Body of pancreas (tissue), 4 donors: ENCODE data around the gene TMUB1. TPM values are rescaled to one million over a fixed set of nuclear protein-coding genes. Genes with fewer than 3 reads are reported as not detected.

Experiments
- ATAC-seq: fragments of 150-250 bp; one replicate; pipeline ENCODE4 v1.9.1; 2016
- DNase-seq, 4 donors: peaks; one replicate each; pipeline ENCODE4 v3.0.0-alpha.2; 2019
- H3K27ac ChIP-seq, 4 donors: fragments of 200-600 bp; sonication (generic); 1 replicate in 3 of 4; 2 replicates in 1 of 4; pipeline versions ENCODE4 v1.5.1 to v1.6.1; 2016 to 2019; ENCODE audit warnings: mild to moderate bottlenecking in 1 of 4, mixed read lengths in 1 of 4, moderate library complexity in 1 of 4
- H3K27me3 ChIP-seq, 2 donors: fragments of 200-600 bp; sonication (generic); one replicate each; pipeline ENCODE4 v1.6.0; 2016; ENCODE audit warnings: mild to moderate bottlenecking in 1 of 2
- H3K36me3 ChIP-seq, 2 donors: fragments of 200-600 bp; sonication (generic); replicated peaks in 1 of 2; 2 replicates each; pipeline ENCODE4 v1.5.1; 2016; ENCODE audit warnings: low read depth in 2 of 2; ENCODE audit not compliant: insufficient read depth in 1 of 2
- H3K4me1 ChIP-seq: fragments of 200-600 bp; sonication (generic); one replicate; pipeline ENCODE4 v1.6.0; 2016
- H3K4me3 ChIP-seq, 2 donors: fragments of 200-600 bp; sonication (generic); 1 replicate in 1 of 2; 2 replicates in 1 of 2; pipeline ENCODE4 v1.5.1; 2016 to 2019
- H3K9me3 ChIP-seq, 3 donors: fragments of 200-600 bp; sonication (generic); 1 replicate in 2 of 3; 2 replicates in 1 of 3; pipeline ENCODE4 v1.5.1; 2016
- POLR2A ChIP-seq, 3 donors: fragments of 450-650 bp; IDR thresholded peaks; one replicate each; pipeline ENCODE4 v1.6.1; 2016; ENCODE audit warnings: antibody characterized with exemption in 3 of 3, mild to moderate bottlenecking in 2 of 3
- WGBS, 2 donors: methylation state at CpG; one replicate each; pipeline ENCODE4 v1.1.5; 2017; 5-methylcytosine and 5-hydroxymethylcytosine counted together
- intact Hi-C: fragments of 100-400 bp; cut with DNase I; formaldehyde crosslinking; loops from one replicate; pipeline ENCODE4 v1.15.1; 2023
- total RNA-seq, 2 donors: library from RNA; depleted of rRNA; stranded (reverse); fragments of >200 nt; gene quantifications; one replicate each; pipeline ENCODE4 v1.1.0, GENCODE V29; 2016
- TF ChIP-seq, protein P1 (sequence below), 7 experiments: fragments of 450-650 bp in 4 of 7; fragments of 200-600 bp in 3 of 7; sonication (generic) in 3 of 7; IDR thresholded peaks; one replicate each; pipeline ENCODE4 v1.5.1; 2016 to 2019; ENCODE audit warnings: antibody characterized with exemption in 7 of 7

Gene TMUB1
- total RNA-seq, 2 donors from 2014 or later = 34.9 to 54.2 TPM

DNA sequence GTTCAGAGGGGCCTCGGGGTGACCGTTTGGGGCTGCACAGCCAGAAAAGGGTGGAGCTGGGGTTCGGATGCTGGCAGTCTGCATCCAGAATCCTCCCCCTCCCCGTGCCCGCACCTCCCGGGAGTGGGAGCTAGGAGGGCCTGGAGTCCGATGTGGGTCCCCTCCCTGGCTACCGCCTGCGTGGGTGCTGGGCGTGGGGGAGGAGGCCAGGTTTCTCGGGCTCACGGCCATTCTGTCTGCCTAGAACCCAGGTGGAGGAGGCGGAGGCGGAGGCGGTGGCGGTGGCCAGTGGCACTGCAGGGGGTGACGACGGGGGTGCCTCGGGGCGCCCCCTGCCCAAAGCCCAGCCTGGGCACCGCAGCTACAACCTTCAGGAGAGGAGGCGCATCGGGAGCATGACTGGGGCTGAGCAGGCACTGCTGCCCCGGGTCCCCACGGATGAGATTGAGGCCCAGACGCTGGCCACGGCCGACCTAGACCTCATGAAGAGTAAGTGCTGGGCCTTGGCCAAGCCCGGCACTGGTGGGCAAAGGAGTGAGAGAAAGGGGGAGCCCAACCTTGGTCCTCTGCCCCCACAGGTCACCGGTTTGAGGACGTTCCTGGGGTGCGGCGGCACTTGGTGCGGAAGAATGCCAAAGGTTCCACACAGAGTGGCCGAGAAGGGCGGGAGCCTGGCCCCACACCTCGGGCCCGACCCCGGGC lies 16.9 kb downstream of the TMUB1 start:
- TF ChIP-seq, protein P1, sequence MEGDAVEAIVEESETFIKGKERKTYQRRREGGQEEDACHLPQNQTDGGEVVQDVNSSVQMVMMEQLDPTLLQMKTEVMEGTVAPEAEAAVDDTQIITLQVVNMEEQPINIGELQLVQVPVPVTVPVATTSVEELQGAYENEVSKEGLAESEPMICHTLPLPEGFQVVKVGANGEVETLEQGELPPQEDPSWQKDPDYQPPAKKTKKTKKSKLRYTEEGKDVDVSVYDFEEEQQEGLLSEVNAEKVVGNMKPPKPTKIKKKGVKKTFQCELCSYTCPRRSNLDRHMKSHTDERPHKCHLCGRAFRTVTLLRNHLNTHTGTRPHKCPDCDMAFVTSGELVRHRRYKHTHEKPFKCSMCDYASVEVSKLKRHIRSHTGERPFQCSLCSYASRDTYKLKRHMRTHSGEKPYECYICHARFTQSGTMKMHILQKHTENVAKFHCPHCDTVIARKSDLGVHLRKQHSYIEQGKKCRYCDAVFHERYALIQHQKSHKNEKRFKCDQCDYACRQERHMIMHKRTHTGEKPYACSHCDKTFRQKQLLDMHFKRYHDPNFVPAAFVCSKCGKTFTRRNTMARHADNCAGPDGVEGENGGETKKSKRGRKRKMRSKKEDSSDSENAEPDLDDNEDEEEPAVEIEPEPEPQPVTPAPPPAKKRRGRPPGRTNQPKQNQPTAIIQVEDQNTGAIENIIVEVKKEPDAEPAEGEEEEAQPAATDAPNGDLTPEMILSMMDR (IDR thresholded peaks at IDR 0.05) = no peak
- no peak for TF ChIP-seq POLR2A (IDR thresholded peaks at IDR 0.05)
- peaks cover 27 to 34% of the 10 kb centered on the region in 2 donors for H3K36me3 ChIP-seq
- WGBS, 2 donors = 89 to 94% methylated on average over 26 to 39 of the region's 39 CpGs
- no peak overlapping the region for H3K27ac ChIP-seq
- no peak for DNase-seq
- H3K27me3 ChIP-seq = no peaks in the 10 kb centered on the region
- H3K9me3 ChIP-seq = no peaks in the 10 kb centered on the region
- peaks cover 37% of the 10 kb centered on the region for H3K4me1 ChIP-seq
- intact Hi-C loops = no loop called here
- H3K4me3 ChIP-seq = no peak overlapping the region
- no peak for ATAC-seq

DNA sequence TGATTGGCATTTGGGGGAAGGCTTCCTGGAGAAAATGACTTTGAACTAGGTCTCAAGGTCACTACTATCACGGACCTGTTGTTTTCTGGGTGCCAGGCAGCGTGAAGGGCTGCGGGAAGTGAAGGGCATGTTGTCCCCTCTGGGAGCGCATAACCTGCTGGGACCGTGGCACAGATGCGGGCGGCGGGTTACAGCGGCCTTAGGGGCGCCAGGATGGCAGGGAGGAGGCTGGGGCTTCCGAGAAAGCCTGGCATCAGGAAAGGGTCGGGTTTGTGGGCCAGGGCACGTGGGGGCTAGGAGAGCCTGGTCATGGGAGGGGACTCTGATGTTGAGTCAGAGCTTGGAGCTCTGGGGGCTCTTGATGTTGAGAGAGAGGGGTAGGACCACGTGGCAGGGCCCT lies 17.8 kb downstream of the TMUB1 start:
- Histone ChIP-seq H3K27me3 (no peaks in the 10 kb centered on the region), H3K27ac (no peak overlapping the region), H3K9me3 (no peaks in the 10 kb centered on the region), H3K4me1 (peaks cover 46% of the 10 kb centered on the region), H3K4me3 (no peak overlapping the region), H3K36me3 (peaks cover 20 to 26% of the 10 kb centered on the region in 2 donors)
- TF ChIP-seq POLR2A (IDR thresholded peaks at IDR 0.05) = no peak
- TF ChIP-seq, protein P1 (IDR thresholded peaks at IDR 0.05) = no peak
- 70 to 71% methylated on average over 10 to 14 of the region's 14 CpGs for WGBS, 2 donors
- intact Hi-C loops = no loop called here
- DNase-seq (no peak), ATAC-seq (no peak)

DNA sequence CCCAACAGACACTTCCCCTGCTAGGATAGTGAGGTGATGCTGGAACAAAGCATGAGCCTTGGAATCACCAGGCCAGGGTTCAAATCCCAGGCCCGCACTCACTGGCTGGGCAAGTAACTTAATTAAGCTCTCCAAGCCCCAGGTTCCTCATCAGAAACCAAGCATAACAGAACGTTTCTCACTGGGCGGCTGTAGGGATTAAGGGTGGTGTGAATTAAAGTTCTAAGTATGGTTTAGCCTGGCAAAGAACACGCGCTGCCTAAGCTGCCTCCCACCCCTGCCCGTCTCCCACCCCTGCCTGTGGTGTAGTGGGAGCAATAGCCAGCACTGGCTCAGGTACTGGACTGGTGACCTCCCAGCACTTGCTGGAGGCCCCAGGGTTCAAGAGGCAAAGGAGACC lies 18.3 kb downstream of the TMUB1 start:
- H3K4me1 ChIP-seq = peaks cover 49% of the 10 kb centered on the region
- no peaks in the 10 kb centered on the region for H3K9me3 ChIP-seq
- DNase-seq (no peak), ATAC-seq (no peak)
- TF ChIP-seq, protein P1 (IDR thresholded peaks at IDR 0.05) = no peak
- TF ChIP-seq POLR2A (IDR thresholded peaks at IDR 0.05) = no peak
- 78 to 100% methylated on average over 3 to 6 of the region's 6 CpGs for WGBS, 2 donors
- intact Hi-C loops = no loop called here
- peaks cover 15 to 23% of the 10 kb centered on the region in 2 donors for H3K36me3 ChIP-seq
- H3K27me3 ChIP-seq = no peaks in the 10 kb centered on the region
- no peak overlapping the region for H3K27ac ChIP-seq
- no peak overlapping the region for H3K4me3 ChIP-seq

DNA sequence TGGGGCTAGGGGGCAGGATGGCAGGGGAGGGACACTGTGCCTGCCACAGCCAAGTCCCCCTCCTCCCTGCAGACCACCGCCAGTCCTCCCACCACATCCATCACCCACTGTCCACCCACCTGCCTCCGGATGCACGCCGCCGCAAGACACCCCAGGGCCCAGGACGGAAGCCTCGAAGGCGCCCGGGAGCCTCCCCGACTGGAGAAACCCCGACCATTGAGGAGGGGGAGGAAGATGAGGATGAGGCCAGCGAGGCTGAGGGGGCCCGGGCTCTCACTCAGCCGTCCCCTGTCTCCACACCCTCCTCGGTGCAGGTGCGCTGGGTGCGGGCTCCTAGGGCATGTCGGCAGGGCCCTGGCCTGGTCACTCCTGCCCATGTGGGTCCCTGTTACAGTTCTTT lies 18.8 kb downstream of the TMUB1 start:
- WGBS, 2 donors = 92 to 96% methylated on average over 9 to 12 of the region's 18 CpGs
- H3K27ac ChIP-seq = no peak overlapping the region
- H3K27me3 ChIP-seq = no peaks in the 10 kb centered on the region
- intact Hi-C loops = no loop called here
- TF ChIP-seq, protein P1 (IDR thresholded peaks at IDR 0.05) = no peak
- no peak for TF ChIP-seq POLR2A (IDR thresholded peaks at IDR 0.05)
- H3K4me1 ChIP-seq = peaks cover 49% of the 10 kb centered on the region
- DNase-seq = no peak
- ATAC-seq = no peak
- no peaks in the 10 kb centered on the region for H3K9me3 ChIP-seq
- peaks cover 10 to 19% of the 10 kb centered on the region in 2 donors for H3K36me3 ChIP-seq
- no peak overlapping the region for H3K4me3 ChIP-seq

DNA sequence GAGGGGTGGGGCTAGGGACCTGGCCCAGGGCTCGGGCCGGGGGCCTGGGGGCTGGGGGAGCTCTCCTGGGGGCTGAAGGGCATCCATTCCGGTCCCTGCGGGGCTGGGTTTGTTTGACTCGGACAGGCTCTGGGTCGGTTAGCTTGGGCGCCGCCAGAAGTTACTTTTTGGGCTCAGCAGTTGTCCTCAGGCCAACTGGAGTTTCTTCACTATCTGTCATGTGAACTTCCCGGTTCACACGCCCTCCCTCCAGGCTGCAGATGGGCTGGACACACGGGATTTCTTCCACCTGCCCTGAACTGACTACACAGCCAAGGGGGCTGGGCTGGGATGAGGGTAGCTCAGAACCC lies 20.1 kb downstream of the TMUB1 start:
- H3K9me3 ChIP-seq = no peaks in the 10 kb centered on the region
- peaks cover 60% of the 10 kb centered on the region for H3K4me1 ChIP-seq
- ATAC-seq (peak; percentile 2), DNase-seq (peak; percentile 59 to 80 (median 72))
- H3K27me3 ChIP-seq = no peaks in the 10 kb centered on the region
- H3K36me3 ChIP-seq = peaks cover 6 to 15% of the 10 kb centered on the region in 2 donors
- peak overlapping the region; percentile 87 to 97 (median 94) for H3K27ac ChIP-seq
- TF ChIP-seq, protein P1 (IDR thresholded peaks at IDR 0.05) = no peak
- no peak for TF ChIP-seq POLR2A (IDR thresholded peaks at IDR 0.05)
- WGBS, 2 donors = 10 to 15% methylated on average over 7 to 9 of the region's 11 CpGs
- H3K4me3 ChIP-seq = peak overlapping the region; percentile 13 to 23
- intact Hi-C loops = no loop called here
